ENCODE data around the gene TRPM3.

- no peak for TF ChIP-seq EZH2 (IDR thresholded peaks at IDR 0.05; ENCODE audit: borderline replicate concordance, insufficient read depth, low read depth, low read length, poor library complexity, severe bottlenecking)
- TF ChIP-seq CTCF (IDR thresholded peaks at IDR 0.05): no peak
These were observed 255.9 kb downstream of the TRPM3 start for GRCh38 chr9:70865471-70865870.
